Measurements from ENCODE around the gene HSPA12A.

GRCh38 chr10:116722736-116723427 is 19.5 kb downstream of the HSPA12A start:
- TF ChIP-seq ZBTB7A (IDR thresholded peaks at IDR 0.05; ENCODE audit: low read depth) (no peak), RAD21 (IDR thresholded peaks at IDR 0.05; ENCODE audit: low read depth) (no peak), TAF1 (IDR thresholded peaks at IDR 0.05; ENCODE audit: low read depth) (no peak), FOXM1 (IDR thresholded peaks at IDR 0.05; ENCODE audit: borderline replicate concordance, low read depth) (no peak), EP300 (IDR thresholded peaks at IDR 0.05; ENCODE audit: borderline replicate concordance) (no peak), CEBPB (IDR thresholded peaks at IDR 0.05) (no peak), REST (IDR thresholded peaks at IDR 0.05; ENCODE audit: low read depth) (no peak), NFIC (IDR thresholded peaks at IDR 0.05) (no peak), CREB1 (IDR thresholded peaks at IDR 0.05; ENCODE audit: low read depth) (no peak), TEAD4 (IDR thresholded peaks at IDR 0.05) (no peak)
- TF ChIP-seq, protein P1, sequence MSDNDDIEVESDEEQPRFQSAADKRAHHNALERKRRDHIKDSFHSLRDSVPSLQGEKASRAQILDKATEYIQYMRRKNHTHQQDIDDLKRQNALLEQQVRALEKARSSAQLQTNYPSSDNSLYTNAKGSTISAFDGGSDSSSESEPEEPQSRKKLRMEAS (IDR thresholded peaks at IDR 0.05): no peak
- TF ChIP-seq, protein P2, sequence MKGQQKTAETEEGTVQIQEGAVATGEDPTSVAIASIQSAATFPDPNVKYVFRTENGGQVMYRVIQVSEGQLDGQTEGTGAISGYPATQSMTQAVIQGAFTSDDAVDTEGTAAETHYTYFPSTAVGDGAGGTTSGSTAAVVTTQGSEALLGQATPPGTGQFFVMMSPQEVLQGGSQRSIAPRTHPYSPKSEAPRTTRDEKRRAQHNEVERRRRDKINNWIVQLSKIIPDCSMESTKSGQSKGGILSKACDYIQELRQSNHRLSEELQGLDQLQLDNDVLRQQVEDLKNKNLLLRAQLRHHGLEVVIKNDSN (IDR thresholded peaks at IDR 0.05): no peak
